DMS79 (cell line): ENCODE results near the gene RFC5.
A peak's percentile ranks its signal among the peaks of the same experiment; 100 is the strongest.
"Not testable (repeated sequence)": the region's sequence is repeated elsewhere in the genome, so short reads cannot be mapped to it uniquely, and the experiment has no call there.

Source experiments
- DNase-seq: peaks from one replicate; lab custom pipeline; 2025; lab: John Stamatoyannopoulos, UW

The RFC5 gene, protein sequence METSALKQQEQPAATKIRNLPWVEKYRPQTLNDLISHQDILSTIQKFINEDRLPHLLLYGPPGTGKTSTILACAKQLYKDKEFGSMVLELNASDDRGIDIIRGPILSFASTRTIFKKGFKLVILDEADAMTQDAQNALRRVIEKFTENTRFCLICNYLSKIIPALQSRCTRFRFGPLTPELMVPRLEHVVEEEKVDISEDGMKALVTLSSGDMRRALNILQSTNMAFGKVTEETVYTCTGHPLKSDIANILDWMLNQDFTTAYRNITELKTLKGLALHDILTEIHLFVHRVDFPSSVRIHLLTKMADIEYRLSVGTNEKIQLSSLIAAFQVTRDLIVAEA

DNA sequence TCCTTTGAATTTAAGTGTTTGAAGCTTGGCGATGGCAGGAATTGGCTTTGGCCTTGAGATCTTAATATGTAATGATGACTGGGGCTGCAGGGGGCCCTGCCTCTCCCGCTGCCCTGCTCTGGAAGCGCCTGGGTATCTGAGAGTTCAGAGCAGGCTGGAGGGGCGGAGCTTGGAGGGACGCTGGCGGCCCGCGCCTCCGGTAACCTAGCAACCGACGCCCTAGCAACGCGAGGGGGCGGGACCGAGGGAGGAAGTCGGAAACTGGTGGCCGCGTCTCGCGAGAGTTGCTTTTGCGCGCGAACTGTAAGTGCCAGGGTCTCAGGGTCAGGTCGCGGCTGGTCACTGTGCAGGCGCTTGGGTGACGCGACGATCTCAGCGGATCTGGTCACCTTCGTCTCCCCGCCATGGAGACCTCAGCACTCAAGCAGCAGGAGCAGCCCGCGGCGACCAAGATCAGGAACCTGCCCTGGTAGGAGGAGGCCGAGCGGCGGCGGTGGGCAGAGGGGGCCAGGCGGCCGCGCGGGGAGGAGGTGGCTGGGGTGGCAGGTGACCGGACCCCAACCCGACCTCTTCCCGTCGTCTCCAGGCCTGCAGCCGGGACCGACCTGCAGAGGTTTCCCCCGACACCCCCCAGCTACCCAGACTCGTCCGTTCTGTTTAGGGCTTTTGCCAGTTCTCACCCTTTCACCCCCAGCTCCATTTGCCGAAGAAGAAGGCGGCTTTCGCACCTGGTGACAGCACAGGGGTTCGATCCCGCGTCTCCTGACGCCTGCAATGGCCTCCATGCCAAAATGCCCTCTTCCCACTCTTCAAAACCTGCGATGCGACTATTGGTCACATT, at the start of gene RFC5:
TSS of gene RFC5 (plus strand) at position 280 of the 841 bp plus-strand sequence. CDS start at position 405, 125 bp downstream.
- peak; percentile 97 for DNase-seq

GRCh38 chr12:117967043-117967442, 49.5 kb upstream of the RFC5 start:
- no peak for DNase-seq

GRCh38 chr12:117967512-117967911, 49.0 kb upstream of the RFC5 start:
- no peak for DNase-seq

- DNase-seq = no peak
Measured at GRCh38 chr12:117968151-117968789, 48.2 kb upstream of the RFC5 start.

DNA sequence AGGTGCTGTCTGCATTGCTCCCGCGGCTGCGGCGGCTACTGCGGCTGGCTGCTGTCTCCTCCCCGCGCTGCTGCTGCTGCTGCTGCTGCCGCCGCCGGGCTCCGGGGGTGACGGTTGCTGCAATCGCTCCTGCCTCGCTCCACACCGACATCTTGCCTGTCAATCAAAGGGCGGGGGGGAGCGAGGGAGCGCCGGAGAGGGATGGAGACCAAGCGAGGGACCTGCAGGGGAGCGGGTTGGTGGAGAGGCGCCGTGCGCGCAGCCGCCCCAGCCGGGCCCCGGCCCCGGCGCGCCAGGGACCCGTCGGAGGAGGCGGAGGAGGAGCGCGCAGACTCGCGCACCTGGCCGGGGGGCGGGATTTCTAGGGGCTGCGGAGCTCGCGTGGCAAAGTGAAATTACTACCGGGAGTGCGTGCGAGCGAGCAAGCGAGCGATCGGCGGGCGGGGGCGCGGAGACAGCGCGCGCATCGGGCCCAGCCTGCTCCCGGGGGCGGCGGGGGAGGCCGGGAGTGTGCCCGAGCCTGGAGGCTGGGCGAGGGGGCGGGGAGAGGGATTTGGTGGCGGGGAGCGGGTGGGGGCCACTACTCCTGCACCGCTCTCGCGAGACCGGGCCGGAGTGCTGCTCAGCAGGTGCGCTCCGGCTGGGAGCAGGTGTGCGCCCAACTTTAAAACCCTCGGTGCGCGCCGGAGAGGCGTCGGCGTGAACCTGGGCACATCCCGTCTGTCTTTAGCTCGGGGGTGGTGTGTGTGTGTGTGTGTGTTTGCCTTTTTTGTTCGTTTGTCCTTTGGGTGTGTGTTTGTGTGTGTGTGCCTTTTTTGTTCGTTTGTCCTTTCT, 47.5 kb upstream of the RFC5 start, which contains the start of gene KSR2:
TSS of gene KSR2 (minus strand) at position 165 of the 834 bp plus-strand sequence. CDS start 735 bp downstream, outside the sequence.
- peak; percentile 93 for DNase-seq

DNA sequence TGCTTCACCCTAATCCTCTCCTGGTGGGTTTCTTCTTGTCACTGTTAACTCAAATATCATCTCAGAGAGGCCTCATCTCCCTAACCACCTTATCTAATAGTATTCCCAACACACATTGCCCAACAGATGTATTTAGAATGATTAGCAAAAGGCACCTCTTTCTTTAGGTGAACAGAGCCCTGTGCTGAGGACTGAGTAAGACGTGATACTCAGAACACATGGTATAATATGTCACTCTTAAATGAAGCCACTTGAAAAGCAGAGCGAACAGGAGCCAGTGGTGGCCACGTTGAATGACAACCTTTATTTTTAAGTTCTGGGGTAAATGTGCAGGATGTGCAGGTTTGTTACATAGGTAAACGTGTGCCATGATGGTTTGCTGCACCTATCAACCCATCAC, 46.2 kb upstream of the RFC5 start:
- no peak for DNase-seq

DNA sequence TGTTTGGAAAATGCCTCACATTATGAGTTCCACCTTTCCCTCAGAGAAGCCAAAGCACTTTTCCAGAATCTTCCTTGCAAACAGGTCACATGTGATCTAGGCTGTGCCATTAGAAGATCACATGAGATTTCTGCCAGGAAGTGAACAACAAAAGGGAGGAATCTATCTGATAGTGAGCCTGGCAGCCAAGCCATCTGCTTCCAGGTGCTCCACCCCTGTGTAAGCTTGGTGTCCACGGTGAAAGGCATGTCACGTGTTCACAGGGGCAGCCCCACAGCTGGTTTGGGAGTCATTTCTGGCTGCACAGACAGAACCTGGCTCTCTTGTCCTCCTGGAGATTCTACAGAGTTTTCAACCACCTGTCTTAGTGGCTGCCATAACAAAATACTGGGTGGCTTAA, 44.2 kb upstream of the RFC5 start:
- no peak for DNase-seq

DNA sequence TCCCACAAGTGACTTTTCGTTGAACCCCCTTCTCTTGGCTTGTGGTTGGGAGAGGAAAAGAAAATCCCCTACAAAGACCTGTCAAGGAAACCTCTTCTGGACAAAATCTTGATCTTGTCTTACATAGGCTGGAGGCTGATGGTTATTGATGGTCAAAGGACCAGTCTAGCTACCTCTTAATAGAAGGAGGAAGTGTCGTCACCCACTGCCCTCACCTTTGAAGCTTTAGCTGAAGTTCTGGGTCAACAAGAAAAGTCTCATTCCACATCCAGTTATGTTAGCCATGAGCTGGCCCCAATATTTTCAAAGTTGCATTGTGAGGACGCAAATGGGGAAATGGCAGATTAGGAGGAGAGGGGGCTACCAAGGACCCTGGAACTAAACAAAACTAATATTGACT, 41.5 kb upstream of the RFC5 start:
- no peak for DNase-seq

- no peak for DNase-seq
Measured at GRCh38 chr12:117977373-117977772, 39.1 kb upstream of the RFC5 start.

DNA sequence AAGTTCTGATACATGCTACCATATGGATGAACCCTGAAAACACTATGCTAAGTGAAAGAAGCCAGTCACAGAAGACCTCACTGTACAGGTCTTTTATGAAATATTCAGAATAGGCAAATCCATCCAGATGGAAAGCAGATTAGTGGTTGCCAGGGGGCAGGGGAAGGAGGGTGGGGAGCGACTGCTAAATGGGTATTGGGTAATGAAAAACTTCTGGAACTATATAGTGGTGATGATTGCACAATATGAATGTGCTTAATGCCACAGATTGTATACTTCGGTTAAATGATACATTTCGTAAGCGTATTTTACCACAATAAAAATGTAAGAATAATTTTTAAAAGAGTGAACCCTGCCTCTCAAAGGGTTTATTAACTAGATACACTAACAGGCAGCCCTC, 35.9 kb upstream of the RFC5 start:
- DNase-seq = no peak

DNA sequence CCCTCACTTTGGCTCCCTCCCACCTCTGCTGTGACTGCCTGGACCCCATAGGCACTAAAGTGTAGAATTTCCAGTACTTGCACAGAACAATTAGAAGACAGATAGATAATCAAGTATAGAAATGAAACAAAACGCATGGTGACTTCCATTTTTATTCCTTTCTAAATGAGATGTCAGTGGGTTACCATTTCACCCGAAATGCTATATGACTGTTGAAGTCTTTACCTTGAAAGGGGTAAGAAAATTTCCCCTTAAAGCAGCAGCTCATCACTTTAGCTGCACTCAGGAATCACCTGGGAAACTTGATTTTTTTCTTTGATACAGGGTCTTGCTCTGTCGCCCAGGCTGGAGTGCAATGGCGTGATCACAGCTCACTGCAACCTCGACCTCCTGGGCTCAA, 35.2 kb upstream of the RFC5 start:
- DNase-seq = no peak

DNA sequence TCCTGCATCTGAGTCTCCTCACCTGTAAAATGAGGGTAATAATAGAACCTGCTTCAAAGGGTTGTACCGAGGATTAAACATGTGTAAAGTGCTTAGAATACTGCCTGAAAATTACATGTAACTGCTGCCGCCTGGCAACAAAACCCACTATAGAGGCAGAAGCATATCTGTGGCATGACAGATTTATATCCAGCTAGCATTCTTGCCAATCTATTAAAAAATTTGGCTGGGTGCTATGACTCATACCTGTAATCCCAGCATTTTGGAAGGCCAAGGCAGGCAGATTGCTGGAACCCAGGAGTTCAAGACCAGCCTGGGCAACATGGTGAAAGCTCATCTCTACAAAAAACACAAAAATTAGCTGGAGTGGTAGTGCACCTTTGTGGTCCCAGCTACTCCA, 31.3 kb upstream of the RFC5 start:
- DNase-seq = no peak

DNA sequence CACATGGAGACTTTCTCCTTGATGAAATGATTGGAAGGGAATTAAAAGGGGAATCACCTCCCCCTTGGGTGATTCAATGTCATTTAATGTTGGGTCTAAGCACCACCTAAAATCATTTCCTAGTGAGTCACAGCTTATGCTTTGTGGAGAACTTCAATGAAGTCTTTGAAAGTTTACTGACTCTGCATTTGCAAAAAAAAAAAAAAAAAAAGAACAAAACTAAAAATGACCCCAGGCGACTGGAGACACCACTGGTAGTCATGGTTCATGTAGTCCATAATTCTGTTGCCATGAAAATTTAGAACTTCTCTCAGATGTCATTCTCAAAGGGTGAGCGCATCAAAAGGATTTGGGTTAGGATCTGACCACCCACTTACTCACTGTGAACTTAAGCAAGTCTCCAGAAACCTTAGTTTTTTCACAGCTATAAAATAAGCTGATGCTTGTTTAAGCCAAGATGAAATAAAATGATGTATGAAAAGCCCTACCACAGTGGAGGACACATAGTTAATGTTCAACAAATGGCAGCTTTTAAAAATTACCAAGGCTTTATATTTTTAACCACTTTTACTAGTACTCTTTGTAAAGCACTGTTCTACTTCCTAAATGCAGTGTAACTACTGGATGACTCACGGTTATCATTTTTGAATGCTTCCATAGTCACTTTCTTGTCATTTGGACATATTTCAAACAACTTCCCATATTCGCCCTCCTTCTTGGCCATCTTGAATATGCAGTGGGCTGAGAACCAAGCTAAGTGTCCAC, 29.6 kb upstream of the RFC5 start:
- no peak for DNase-seq

DNA sequence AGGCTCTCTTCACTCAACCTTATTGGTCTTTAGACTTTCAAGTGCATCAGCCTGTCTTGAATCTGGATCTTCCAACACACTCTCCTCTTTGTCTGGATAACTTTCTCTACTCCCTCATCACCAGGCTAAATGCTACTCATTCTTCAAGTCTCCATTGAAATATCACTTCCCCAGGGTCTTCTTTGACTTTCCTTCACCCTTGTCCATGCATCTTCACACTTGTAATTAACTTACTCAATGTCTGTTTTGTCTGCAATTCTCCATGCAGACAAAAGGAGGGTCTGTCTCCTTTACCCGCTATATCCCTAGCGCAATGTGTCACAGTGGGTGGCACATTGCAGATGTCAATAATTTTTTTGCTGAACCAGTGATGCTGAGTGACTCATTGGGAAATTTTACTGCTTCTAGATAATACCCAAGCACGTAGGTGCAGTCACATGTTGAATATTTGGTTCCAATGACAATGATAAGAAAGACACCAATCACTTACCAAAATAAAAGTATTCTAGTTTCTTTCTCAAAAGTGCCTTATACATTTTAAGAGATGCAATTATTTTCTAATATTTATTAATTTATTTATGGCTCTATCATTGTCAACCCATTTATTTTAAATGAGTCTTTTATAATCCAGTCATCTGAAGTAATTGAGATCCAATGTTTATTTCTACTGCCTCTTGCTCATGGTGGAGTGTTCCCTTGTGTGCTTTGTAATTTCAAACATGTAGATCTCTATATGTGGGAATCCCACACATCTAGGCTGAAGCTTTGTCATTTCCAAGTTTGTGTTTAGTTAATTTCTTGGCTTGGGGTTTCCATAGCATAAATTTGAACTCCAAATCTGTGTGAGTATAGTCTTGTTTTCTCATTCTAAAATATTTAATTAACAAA, 21.7 kb upstream of the RFC5 start:
- no peak for DNase-seq

DNA sequence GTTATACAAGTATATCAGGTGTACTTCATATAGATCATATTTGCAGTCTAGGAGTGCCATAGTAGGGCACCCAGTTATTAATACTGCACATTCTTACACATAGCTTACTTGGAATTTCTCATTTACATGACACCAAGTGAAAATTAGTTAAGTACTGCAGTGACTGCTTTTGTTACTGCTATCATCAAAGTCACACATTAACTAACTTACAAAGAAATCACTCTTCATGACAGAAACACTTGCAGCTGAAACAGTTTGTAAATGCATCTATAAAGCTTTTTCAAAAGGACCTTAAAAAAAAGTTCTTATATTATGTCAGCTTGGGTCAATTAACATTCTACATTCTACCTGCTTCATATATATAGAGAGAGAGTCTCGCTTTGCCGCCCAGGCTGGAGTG, 17.8 kb upstream of the RFC5 start:
- DNase-seq = no peak

GRCh38 chr12:117999806-118000205, 16.7 kb upstream of the RFC5 start:
- not testable (repeated sequence) for DNase-seq

DNA sequence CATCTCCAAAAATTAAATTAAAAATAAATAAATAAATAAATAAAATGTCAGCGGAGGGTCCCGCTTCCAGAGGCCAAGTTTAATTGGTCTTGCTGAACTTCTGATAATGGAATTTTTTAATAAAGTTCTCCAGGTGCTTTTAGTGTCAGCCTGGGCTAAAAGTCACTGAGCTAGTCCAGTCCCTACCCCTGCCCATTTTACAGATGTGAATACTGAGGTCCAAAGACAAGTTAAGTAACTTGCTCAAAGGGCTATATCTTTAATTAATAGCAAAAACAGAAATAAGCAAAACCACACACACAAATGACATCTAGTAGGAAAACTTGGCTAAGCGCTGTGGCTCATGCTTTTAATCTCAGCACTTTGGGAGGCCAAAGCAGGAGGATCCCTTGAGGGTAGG, 5.6 kb upstream of the RFC5 start:
- DNase-seq = no peak

- DNase-seq = no peak
Measured at GRCh38 chr12:118011377-118011776, 5.1 kb upstream of the RFC5 start.

GRCh38 chr12:118011961-118012360, 4.5 kb upstream of the RFC5 start:
- DNase-seq = no peak

- DNase-seq = no peak
Measured at GRCh38 chr12:118013283-118013682, 3.2 kb upstream of the RFC5 start.
